ENCODE data around the gene MAG. TPM values are rescaled to one million over a fixed set of nuclear protein-coding genes. Genes with fewer than 3 reads are reported as not detected.

Gene MAG
- total RNA-seq, 1 experiment from 2014 or later = 0.10 TPM

- no peaks in the 10 kb centered on the region for H3K27me3 ChIP-seq (ENCODE audit: control insufficient read depth, insufficient read depth, low read length)
- H3K36me3 ChIP-seq (replicated peaks; ENCODE audit: control insufficient read depth, insufficient read depth, low read length) = no peaks in the 10 kb centered on the region
- no peak for DNase-seq
- H3K4me3 ChIP-seq (ENCODE audit: insufficient read depth, low read depth, low read length) = no peak overlapping the region
Measured at GRCh38 chr19:35309481-35310279, 17.7 kb downstream of the MAG start.

- DNase-seq = no peak
- no peak overlapping the region for H3K4me3 ChIP-seq (ENCODE audit: insufficient read depth, low read depth, low read length)
- H3K27me3 ChIP-seq (ENCODE audit: control insufficient read depth, insufficient read depth, low read length) = no peaks in the 10 kb centered on the region
- H3K36me3 ChIP-seq (replicated peaks; ENCODE audit: control insufficient read depth, insufficient read depth, low read length) = no peaks in the 10 kb centered on the region
Measured at GRCh38 chr19:35310331-35310730, 18.4 kb downstream of the MAG start.

- DNase-seq = no peak
- H3K27me3 ChIP-seq (ENCODE audit: control insufficient read depth, insufficient read depth, low read length) = no peaks in the 10 kb centered on the region
- H3K4me3 ChIP-seq (ENCODE audit: insufficient read depth, low read depth, low read length) = no peak overlapping the region
- H3K36me3 ChIP-seq (replicated peaks; ENCODE audit: control insufficient read depth, insufficient read depth, low read length) = no peaks in the 10 kb centered on the region
Measured at GRCh38 chr19:35310811-35311465, 19.0 kb downstream of the MAG start.

- DNase-seq = no peak
- no peak overlapping the region for H3K4me3 ChIP-seq (ENCODE audit: insufficient read depth, low read depth, low read length)
- H3K36me3 ChIP-seq (replicated peaks; ENCODE audit: control insufficient read depth, insufficient read depth, low read length) = no peaks in the 10 kb centered on the region
- H3K27me3 ChIP-seq (ENCODE audit: control insufficient read depth, insufficient read depth, low read length) = no peaks in the 10 kb centered on the region
Measured at GRCh38 chr19:35311901-35312665, 20.1 kb downstream of the MAG start.

GRCh38 chr19:35313587-35313986, 21.6 kb downstream of the MAG start:
- no peaks in the 10 kb centered on the region for H3K27me3 ChIP-seq (ENCODE audit: control insufficient read depth, insufficient read depth, low read length)

GRCh38 chr19:35314031-35314430, 22.1 kb downstream of the MAG start:
- H3K27me3 ChIP-seq (ENCODE audit: control insufficient read depth, insufficient read depth, low read length) = no peaks in the 10 kb centered on the region
- no peaks in the 10 kb centered on the region for H3K36me3 ChIP-seq (replicated peaks; ENCODE audit: control insufficient read depth, insufficient read depth, low read length)
- DNase-seq = no peak

More at GRCh38 chr19:35313587-35313986, 21.6 kb downstream of the MAG start:
- H3K36me3 ChIP-seq (replicated peaks; ENCODE audit: control insufficient read depth, insufficient read depth, low read length) = no peaks in the 10 kb centered on the region
- no peak for DNase-seq
- H3K4me3 ChIP-seq (ENCODE audit: insufficient read depth, low read depth, low read length) = no peak overlapping the region

GRCh38 chr19:35314858-35315470, 23.0 kb downstream of the MAG start:
- H3K27me3 ChIP-seq (ENCODE audit: control insufficient read depth, insufficient read depth, low read length) = no peaks in the 10 kb centered on the region
- DNase-seq = no peak
- H3K4me3 ChIP-seq (ENCODE audit: insufficient read depth, low read depth, low read length) = no peak overlapping the region

More at GRCh38 chr19:35314031-35314430, 22.1 kb downstream of the MAG start:
- H3K4me3 ChIP-seq (ENCODE audit: insufficient read depth, low read depth, low read length) = no peak overlapping the region

GRCh38 chr19:35315883-35316282, 23.9 kb downstream of the MAG start:
- Histone ChIP-seq H3K36me3 (replicated peaks; ENCODE audit: control insufficient read depth, insufficient read depth, low read length) (no peaks in the 10 kb centered on the region), H3K27me3 (ENCODE audit: control insufficient read depth, insufficient read depth, low read length) (no peaks in the 10 kb centered on the region), H3K4me3 (ENCODE audit: insufficient read depth, low read depth, low read length) (no peak overlapping the region)
- no peak for DNase-seq

More at GRCh38 chr19:35314858-35315470, 23.0 kb downstream of the MAG start:
- no peaks in the 10 kb centered on the region for H3K36me3 ChIP-seq (replicated peaks; ENCODE audit: control insufficient read depth, insufficient read depth, low read length)

- Histone ChIP-seq H3K36me3 (replicated peaks; ENCODE audit: control insufficient read depth, insufficient read depth, low read length) (no peaks in the 10 kb centered on the region), H3K4me3 (ENCODE audit: insufficient read depth, low read depth, low read length) (no peak overlapping the region), H3K27me3 (ENCODE audit: control insufficient read depth, insufficient read depth, low read length) (no peaks in the 10 kb centered on the region)
- DNase-seq = no peak
Measured at GRCh38 chr19:35316560-35316959, 24.6 kb downstream of the MAG start.

GRCh38 chr19:35317464-35318043, 25.6 kb downstream of the MAG start:
- Histone ChIP-seq H3K36me3 (replicated peaks; ENCODE audit: control insufficient read depth, insufficient read depth, low read length) (no peaks in the 10 kb centered on the region), H3K27me3 (ENCODE audit: control insufficient read depth, insufficient read depth, low read length) (no peaks in the 10 kb centered on the region), H3K4me3 (ENCODE audit: insufficient read depth, low read depth, low read length) (no peak overlapping the region)
- no peak for DNase-seq

GRCh38 chr19:35318679-35319448, 26.9 kb downstream of the MAG start:
- Histone ChIP-seq H3K4me3 (ENCODE audit: insufficient read depth, low read depth, low read length) (no peak overlapping the region), H3K27me3 (ENCODE audit: control insufficient read depth, insufficient read depth, low read length) (no peaks in the 10 kb centered on the region), H3K36me3 (replicated peaks; ENCODE audit: control insufficient read depth, insufficient read depth, low read length) (no peaks in the 10 kb centered on the region)
- no peak for DNase-seq

- no peak overlapping the region for H3K4me3 ChIP-seq (ENCODE audit: insufficient read depth, low read depth, low read length)
- no peak for DNase-seq
- H3K36me3 ChIP-seq (replicated peaks; ENCODE audit: control insufficient read depth, insufficient read depth, low read length) = no peaks in the 10 kb centered on the region
- H3K27me3 ChIP-seq (ENCODE audit: control insufficient read depth, insufficient read depth, low read length) = no peaks in the 10 kb centered on the region
Measured at GRCh38 chr19:35320065-35320713, 28.2 kb downstream of the MAG start.

- no peak for DNase-seq
- H3K4me3 ChIP-seq (ENCODE audit: insufficient read depth, low read depth, low read length) = no peak overlapping the region
Measured at GRCh38 chr19:35321291-35321690, 29.3 kb downstream of the MAG start.

More at GRCh38 chr19:35321291-35321690, 29.3 kb downstream of the MAG start:
- Histone ChIP-seq H3K36me3 (replicated peaks; ENCODE audit: control insufficient read depth, insufficient read depth, low read length) (no peaks in the 10 kb centered on the region), H3K27me3 (ENCODE audit: control insufficient read depth, insufficient read depth, low read length) (no peaks in the 10 kb centered on the region)
